ENCODE measurements around the gene LRRC63.
"Not testable (repeated sequence)": the region's sequence is repeated elsewhere in the genome, so short reads cannot be mapped to it uniquely, and the experiment has no call there.

The LRRC63 gene

DNA sequence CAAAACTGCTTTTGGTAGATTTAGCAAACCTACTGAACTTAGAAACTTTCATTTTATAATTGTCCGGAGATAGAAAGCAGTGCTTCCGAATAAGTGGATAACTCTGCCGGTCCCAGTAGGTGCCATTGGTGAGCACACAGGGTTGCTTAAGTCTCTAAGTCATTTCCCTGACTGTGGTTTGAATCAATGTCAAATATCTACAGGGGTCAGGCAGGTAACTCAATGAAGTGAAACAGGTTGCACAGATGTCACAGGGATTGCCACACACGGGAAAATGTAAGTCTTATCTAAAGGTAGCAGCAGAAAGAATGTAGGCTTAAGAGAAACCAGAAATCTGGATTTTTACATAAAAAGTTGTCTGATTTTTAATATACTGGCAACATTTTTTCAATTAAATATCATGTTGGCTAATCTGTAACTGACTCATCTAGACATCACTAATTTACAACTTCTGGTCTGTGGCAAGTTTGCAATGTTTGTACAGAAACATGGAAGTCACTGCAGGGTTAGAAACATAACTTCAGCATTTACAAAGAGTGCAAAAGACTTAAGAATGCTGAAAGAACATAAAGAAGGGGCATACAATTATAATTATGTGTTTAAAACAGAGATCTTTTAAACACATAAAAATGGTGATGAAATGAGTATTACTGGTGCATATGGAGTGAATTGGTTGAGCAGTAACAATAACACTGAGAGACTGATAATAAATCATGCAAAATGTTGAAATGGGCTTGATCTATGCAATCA lies 14.3 kb upstream of the LRRC63 start:
- H3K4me1 ChIP-seq (ENCODE audit: control insufficient read depth in 1 of 2, insufficient read depth in 2 of 2, low read length in 2 of 2): no peaks in the 10 kb centered on the region
- H3K27ac ChIP-seq (ENCODE audit: low read depth, low read length): no peak overlapping the region
- H3K9ac ChIP-seq (ENCODE audit: low read depth in 1 of 2, low read length in 2 of 2): no peak overlapping the region
- H3K4me3 ChIP-seq (ENCODE audit: low read depth in 1 of 2, low read length in 2 of 2): no peak overlapping the region
- H3K27me3 ChIP-seq (ENCODE audit: control insufficient read depth in 1 of 2, insufficient read depth in 2 of 2, low read length in 2 of 2): no peaks in the 10 kb centered on the region
- no peaks in the 10 kb centered on the region for H3K9me3 ChIP-seq (ENCODE audit: control insufficient read depth in 1 of 2, low read length in 2 of 2)
- H3K36me3 ChIP-seq (ENCODE audit: control insufficient read depth in 1 of 2, insufficient read depth in 2 of 2, low read length in 2 of 2): no peaks in the 10 kb centered on the region

DNA sequence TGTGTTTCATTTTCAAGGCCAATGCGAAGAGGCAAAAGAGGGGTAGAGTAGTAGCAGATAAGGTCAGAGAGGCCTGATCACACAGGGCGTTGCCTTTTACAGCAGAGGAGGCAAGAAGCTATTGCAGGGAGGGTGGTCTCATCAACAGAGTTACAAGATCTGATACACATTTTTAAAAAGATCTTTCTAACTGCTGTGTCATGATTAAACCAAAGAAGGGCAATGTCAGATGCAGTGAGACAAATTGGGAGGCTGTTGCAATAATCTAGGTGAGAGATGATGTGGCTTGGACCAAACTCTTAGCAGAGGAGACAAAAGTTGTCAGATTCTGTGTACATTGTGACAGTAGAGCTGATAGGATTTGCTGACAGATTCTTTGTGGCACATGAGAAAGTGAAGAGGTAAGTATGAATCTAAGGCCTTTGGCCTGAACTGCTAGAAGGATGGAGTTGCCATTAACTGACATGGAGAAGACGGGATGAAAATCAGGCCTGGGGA lies 13.0 kb upstream of the LRRC63 start:
- H3K27me3 ChIP-seq (ENCODE audit: control insufficient read depth in 1 of 2, insufficient read depth in 2 of 2, low read length in 2 of 2): no peaks in the 10 kb centered on the region
- no peak overlapping the region for H3K27ac ChIP-seq (ENCODE audit: low read depth, low read length)
- H3K9me3 ChIP-seq (ENCODE audit: control insufficient read depth in 1 of 2, low read length in 2 of 2): no peaks in the 10 kb centered on the region
- H3K4me1 ChIP-seq (ENCODE audit: control insufficient read depth in 1 of 2, insufficient read depth in 2 of 2, low read length in 2 of 2): no peaks in the 10 kb centered on the region
- H3K4me3 ChIP-seq (ENCODE audit: low read depth in 1 of 2, low read length in 2 of 2): no peak overlapping the region
- no peak overlapping the region for H3K9ac ChIP-seq (ENCODE audit: low read depth in 1 of 2, low read length in 2 of 2)
- no peaks in the 10 kb centered on the region for H3K36me3 ChIP-seq (ENCODE audit: control insufficient read depth in 1 of 2, insufficient read depth in 2 of 2, low read length in 2 of 2)

DNA sequence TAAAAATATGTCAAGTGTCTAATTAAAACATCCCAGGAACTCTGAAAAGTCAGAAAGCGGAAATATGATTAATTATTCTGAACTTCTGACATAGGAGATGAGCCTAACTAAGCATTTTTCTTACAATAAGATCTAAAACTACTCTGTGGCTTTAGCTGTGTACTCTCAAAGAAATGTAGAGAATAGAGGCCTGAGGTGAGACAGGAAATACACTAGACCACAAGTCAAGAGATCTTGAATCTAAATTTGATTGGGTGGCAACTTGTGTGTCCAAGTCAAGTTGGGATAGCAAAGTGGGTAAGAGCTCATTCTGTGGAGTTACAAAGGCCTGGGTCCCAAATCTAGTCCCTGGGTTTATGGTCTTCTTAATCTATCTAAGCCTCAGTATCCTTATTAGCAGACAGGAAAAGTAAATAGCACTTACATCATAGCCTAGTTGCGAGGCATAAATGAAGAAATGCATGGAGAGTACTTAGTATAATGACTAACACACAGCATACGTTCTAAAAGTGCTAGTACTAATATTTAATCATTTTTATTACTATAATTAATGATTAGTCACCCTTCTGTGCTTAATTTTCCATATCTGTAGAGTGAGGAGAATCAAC lies 9.4 kb upstream of the LRRC63 start:
- Histone ChIP-seq H3K9ac (ENCODE audit: low read depth in 1 of 2, low read length in 2 of 2) (no peak overlapping the region), H3K4me3 (ENCODE audit: low read depth in 1 of 2, low read length in 2 of 2) (no peak overlapping the region), H3K9me3 (ENCODE audit: control insufficient read depth in 1 of 2, low read length in 2 of 2) (no peaks in the 10 kb centered on the region), H3K36me3 (ENCODE audit: control insufficient read depth in 1 of 2, insufficient read depth in 2 of 2, low read length in 2 of 2) (no peaks in the 10 kb centered on the region), H3K4me1 (ENCODE audit: control insufficient read depth in 1 of 2, insufficient read depth in 2 of 2, low read length in 2 of 2) (no peaks in the 10 kb centered on the region), H3K27ac (ENCODE audit: low read depth, low read length) (no peak overlapping the region), H3K27me3 (ENCODE audit: control insufficient read depth in 1 of 2, insufficient read depth in 2 of 2, low read length in 2 of 2) (no peaks in the 10 kb centered on the region)

DNA sequence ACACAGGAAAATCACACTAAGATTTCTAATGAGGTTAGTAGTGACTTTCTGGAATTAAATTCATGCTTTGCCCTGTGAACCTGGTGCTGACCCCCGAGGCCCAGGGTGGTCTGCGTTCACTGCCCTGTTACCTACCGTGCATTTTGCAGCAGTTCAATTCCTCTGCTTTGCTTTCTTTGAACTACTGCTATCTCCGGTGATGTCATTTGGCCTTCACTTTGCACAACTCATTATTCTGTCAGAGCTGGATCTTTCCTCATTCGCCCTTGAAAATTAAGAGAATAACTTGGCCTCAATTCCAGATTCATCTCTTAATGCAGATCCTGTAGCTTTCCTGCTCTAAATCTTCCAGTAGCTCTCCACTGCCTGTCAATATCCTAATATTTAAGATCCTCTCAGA lies 8.8 kb upstream of the LRRC63 start:
- no peak overlapping the region for H3K27ac ChIP-seq (ENCODE audit: low read depth, low read length)
- H3K9ac ChIP-seq (ENCODE audit: low read depth in 1 of 2, low read length in 2 of 2): no peak overlapping the region
- H3K27me3 ChIP-seq (ENCODE audit: control insufficient read depth in 1 of 2, insufficient read depth in 2 of 2, low read length in 2 of 2): no peaks in the 10 kb centered on the region
- H3K4me1 ChIP-seq (ENCODE audit: control insufficient read depth in 1 of 2, insufficient read depth in 2 of 2, low read length in 2 of 2): no peaks in the 10 kb centered on the region
- H3K36me3 ChIP-seq (ENCODE audit: control insufficient read depth in 1 of 2, insufficient read depth in 2 of 2, low read length in 2 of 2): no peaks in the 10 kb centered on the region
- H3K4me3 ChIP-seq (ENCODE audit: low read depth in 1 of 2, low read length in 2 of 2): no peak overlapping the region
- H3K9me3 ChIP-seq (ENCODE audit: control insufficient read depth in 1 of 2, low read length in 2 of 2): no peaks in the 10 kb centered on the region

DNA sequence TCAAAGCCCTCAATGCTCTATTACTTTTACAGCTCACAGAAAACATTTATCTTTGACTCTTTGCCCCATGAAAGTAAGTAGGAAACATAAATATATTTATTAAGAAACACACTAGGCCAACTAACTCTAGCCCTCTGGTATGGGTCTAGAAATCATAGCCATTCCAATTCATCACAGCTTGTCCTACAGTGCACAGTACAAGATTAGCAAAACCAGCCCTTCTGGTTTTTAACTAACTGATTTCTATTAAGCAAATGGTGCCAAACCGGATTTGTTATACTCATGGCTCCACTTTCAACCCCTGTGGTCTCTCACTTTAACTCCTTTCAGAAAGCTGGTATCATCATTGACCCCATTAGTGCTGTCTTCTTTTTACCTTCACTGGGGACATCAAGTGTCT lies 5.6 kb upstream of the LRRC63 start:
- H3K27ac ChIP-seq (ENCODE audit: low read depth, low read length): no peak overlapping the region
- H3K4me1 ChIP-seq (ENCODE audit: control insufficient read depth in 1 of 2, insufficient read depth in 2 of 2, low read length in 2 of 2): no peaks in the 10 kb centered on the region
- H3K4me3 ChIP-seq (ENCODE audit: low read depth in 1 of 2, low read length in 2 of 2): no peak overlapping the region
- no peaks in the 10 kb centered on the region for H3K9me3 ChIP-seq (ENCODE audit: control insufficient read depth in 1 of 2, low read length in 2 of 2)
- H3K27me3 ChIP-seq (ENCODE audit: control insufficient read depth in 1 of 2, insufficient read depth in 2 of 2, low read length in 2 of 2): peaks cover 0 to 6% of the 10 kb centered on the region in 2 donors
- H3K9ac ChIP-seq (ENCODE audit: low read depth in 1 of 2, low read length in 2 of 2): no peak overlapping the region
- no peaks in the 10 kb centered on the region for H3K36me3 ChIP-seq (ENCODE audit: control insufficient read depth in 1 of 2, insufficient read depth in 2 of 2, low read length in 2 of 2)

DNA sequence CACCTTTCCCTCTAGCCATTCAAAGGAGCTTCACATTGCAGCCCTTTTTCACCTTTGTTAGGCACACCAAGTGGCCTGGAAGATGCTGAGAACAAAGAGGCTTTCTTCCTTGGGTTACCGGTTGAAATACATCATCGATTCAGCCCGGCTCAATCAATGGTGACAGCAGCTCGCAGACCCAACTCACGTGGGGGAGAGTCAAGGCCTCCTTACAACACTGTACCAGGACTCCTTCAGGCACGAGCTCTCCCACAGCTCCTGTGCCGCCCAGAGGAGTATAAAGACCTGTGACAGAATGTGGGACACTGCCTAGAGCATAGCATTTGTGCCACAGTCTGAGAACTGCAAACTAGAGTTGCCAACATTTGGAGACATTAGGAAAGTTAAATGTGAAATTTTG lies 3.9 kb upstream of the LRRC63 start:
- Histone ChIP-seq H3K27me3 (ENCODE audit: control insufficient read depth in 1 of 2, insufficient read depth in 2 of 2, low read length in 2 of 2) (peaks cover 5 to 12% of the 10 kb centered on the region in 2 donors), H3K4me1 (ENCODE audit: control insufficient read depth in 1 of 2, insufficient read depth in 2 of 2, low read length in 2 of 2) (peaks cover 0 to 4% of the 10 kb centered on the region in 2 donors), H3K4me3 (ENCODE audit: low read depth in 1 of 2, low read length in 2 of 2) (no peak overlapping the region), H3K27ac (ENCODE audit: low read depth, low read length) (no peak overlapping the region), H3K36me3 (ENCODE audit: control insufficient read depth in 1 of 2, insufficient read depth in 2 of 2, low read length in 2 of 2) (no peaks in the 10 kb centered on the region), H3K9ac (ENCODE audit: low read depth in 1 of 2, low read length in 2 of 2) (no peak overlapping the region), H3K9me3 (ENCODE audit: control insufficient read depth in 1 of 2, low read length in 2 of 2) (no peaks in the 10 kb centered on the region)

DNA sequence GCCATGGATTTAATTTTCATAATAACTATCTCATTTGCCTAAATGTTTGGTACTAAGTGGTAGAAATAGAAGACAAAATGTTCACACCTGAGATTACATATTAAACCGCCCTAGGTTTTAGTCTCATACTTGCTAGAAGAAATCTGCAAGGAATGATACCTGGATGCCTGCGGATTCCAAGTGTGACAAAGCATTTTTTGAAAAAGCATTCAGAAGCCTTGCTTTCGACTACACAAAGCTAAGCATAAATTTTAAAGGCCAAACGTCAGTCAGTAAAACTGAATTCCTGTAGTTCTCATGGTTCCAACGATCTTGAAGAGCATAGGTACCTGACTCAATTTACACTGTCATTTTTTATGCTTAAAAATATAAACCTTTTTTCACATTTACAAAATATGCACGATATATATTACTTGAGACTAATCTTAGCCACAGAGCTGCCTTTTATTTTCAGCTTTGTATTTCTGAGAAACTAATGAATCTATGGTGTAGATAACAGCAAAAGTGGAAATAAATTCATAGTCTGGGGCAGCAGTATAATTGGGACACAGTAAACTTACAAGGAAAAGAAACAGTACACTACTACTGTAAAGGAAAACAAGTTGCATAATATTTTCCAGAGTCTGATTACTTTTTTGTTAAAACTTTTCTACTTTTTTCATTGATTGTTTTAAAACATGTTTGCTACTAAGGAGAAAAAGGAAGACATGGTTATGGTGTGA lies 1.2 kb upstream of the LRRC63 start:
- no peaks in the 10 kb centered on the region for H3K36me3 ChIP-seq (ENCODE audit: control insufficient read depth in 1 of 2, insufficient read depth in 2 of 2, low read length in 2 of 2)
- H3K9me3 ChIP-seq (ENCODE audit: control insufficient read depth in 1 of 2, low read length in 2 of 2): no peaks in the 10 kb centered on the region
- H3K27me3 ChIP-seq (ENCODE audit: control insufficient read depth in 1 of 2, insufficient read depth in 2 of 2, low read length in 2 of 2): peaks cover 5 to 12% of the 10 kb centered on the region in 2 donors
- H3K4me3 ChIP-seq (ENCODE audit: low read depth in 1 of 2, low read length in 2 of 2): peak overlapping the region in 1 of 2 donors; percentile 60
- peaks cover 0 to 4% of the 10 kb centered on the region in 2 donors for H3K4me1 ChIP-seq (ENCODE audit: control insufficient read depth in 1 of 2, insufficient read depth in 2 of 2, low read length in 2 of 2)
- H3K9ac ChIP-seq (ENCODE audit: low read depth in 1 of 2, low read length in 2 of 2): peak overlapping the region in 1 of 2 donors; percentile 23
- no peak overlapping the region for H3K27ac ChIP-seq (ENCODE audit: low read depth, low read length)

DNA sequence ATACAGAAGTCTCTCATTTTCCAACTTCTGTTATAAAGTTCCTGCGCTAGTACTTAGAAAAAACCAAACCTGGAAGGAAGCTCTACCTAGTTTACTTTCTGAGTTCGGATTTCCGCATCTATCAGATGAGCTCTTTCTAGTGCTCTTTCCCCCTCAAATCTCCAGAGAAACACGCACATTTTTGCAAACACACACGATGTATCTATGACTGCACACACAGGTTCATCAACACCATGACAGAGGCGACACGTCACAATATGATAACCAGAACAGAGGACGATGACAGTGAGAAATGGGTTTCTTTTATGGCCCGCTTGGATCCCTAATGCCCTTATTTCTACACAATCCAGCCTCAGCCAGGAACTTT lies 629 bp upstream of the LRRC63 start:
- Histone ChIP-seq H3K9me3 (ENCODE audit: control insufficient read depth in 1 of 2, low read length in 2 of 2) (no peaks in the 10 kb centered on the region), H3K27ac (ENCODE audit: low read depth, low read length) (no peak overlapping the region), H3K9ac (ENCODE audit: low read depth in 1 of 2, low read length in 2 of 2) (peak overlapping the region in 1 of 2 donors; percentile 23), H3K4me3 (ENCODE audit: low read depth in 1 of 2, low read length in 2 of 2) (peak overlapping the region; percentile 60 to 72), H3K36me3 (ENCODE audit: control insufficient read depth in 1 of 2, insufficient read depth in 2 of 2, low read length in 2 of 2) (no peaks in the 10 kb centered on the region), H3K4me1 (ENCODE audit: control insufficient read depth in 1 of 2, insufficient read depth in 2 of 2, low read length in 2 of 2) (peaks cover 0 to 4% of the 10 kb centered on the region in 2 donors), H3K27me3 (ENCODE audit: control insufficient read depth in 1 of 2, insufficient read depth in 2 of 2, low read length in 2 of 2) (peaks cover 5 to 12% of the 10 kb centered on the region in 2 donors)

DNA sequence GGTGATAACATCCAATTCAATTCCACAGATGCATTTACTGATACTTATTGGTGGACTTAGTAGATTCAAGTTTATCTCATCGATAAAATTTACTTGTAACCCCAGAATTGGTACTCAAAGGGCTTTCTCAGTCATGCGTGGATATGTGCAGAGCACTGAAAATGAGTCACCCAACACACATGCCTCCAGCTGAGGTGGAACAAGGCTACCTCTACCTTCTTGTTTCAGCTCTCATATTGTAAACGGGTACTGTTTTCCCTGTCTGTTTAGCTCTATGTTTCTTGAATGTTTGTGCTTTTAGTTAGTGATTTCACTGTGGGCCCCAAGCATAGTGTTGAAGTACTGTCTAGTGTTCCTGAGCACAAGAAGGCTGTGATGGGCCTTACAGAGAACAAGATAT lies 1.5 kb downstream of the LRRC63 start:
- Histone ChIP-seq H3K4me1 (ENCODE audit: control insufficient read depth in 1 of 2, insufficient read depth in 2 of 2, low read length in 2 of 2) (peaks cover 0 to 4% of the 10 kb centered on the region in 2 donors), H3K9ac (ENCODE audit: low read depth in 1 of 2, low read length in 2 of 2) (no peak overlapping the region), H3K27ac (ENCODE audit: low read depth, low read length) (no peak overlapping the region), H3K9me3 (ENCODE audit: control insufficient read depth in 1 of 2, low read length in 2 of 2) (no peaks in the 10 kb centered on the region), H3K36me3 (ENCODE audit: control insufficient read depth in 1 of 2, insufficient read depth in 2 of 2, low read length in 2 of 2) (no peaks in the 10 kb centered on the region), H3K27me3 (ENCODE audit: control insufficient read depth in 1 of 2, insufficient read depth in 2 of 2, low read length in 2 of 2) (peaks cover 5 to 12% of the 10 kb centered on the region in 2 donors), H3K4me3 (ENCODE audit: low read depth in 1 of 2, low read length in 2 of 2) (no peak overlapping the region)

DNA sequence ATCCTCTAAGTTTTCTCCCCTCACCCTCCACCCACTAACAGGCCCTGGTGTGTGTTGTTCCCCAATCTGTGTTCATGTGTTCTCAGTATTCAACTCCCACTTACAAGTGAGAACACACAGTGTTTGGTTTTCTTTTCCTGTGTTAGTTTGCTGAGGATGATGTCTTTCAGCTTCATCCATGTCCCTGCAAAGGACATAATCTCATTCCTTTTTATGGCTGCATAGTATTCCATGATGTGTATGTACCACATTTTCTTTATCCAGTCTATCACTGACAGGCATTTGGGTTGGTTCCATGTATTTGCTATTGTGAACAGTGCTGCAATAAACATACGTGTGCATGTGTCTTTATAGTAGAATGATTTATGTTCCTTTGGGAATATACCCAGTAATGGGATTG lies 3.0 kb downstream of the LRRC63 start:
- not testable (repeated sequence) for H3K27ac ChIP-seq (ENCODE audit: low read depth, low read length); H3K4me1 ChIP-seq (ENCODE audit: control insufficient read depth in 1 of 2, insufficient read depth in 2 of 2, low read length in 2 of 2); H3K4me3 ChIP-seq (ENCODE audit: low read depth in 1 of 2, low read length in 2 of 2); H3K9ac ChIP-seq (ENCODE audit: low read depth in 1 of 2, low read length in 2 of 2); H3K9me3 ChIP-seq (ENCODE audit: control insufficient read depth in 1 of 2, low read length in 2 of 2); H3K36me3 ChIP-seq (ENCODE audit: control insufficient read depth in 1 of 2, insufficient read depth in 2 of 2, low read length in 2 of 2)
- H3K27me3 ChIP-seq (ENCODE audit: control insufficient read depth in 1 of 2, insufficient read depth in 2 of 2, low read length in 2 of 2): peaks cover 5 to 12% of the 10 kb centered on the region in 2 donors
